Left ventricle myocardium superior (tissue), 1 donor: Measurements from ENCODE around the gene ANKLE1. TPM values are rescaled to one million over a fixed set of nuclear protein-coding genes. Genes with fewer than 3 reads are reported as not detected.

Source experiments
- ATAC-seq: fragments of 200-7000 bp; cut with Tn5 transposase; one replicate; pipeline ENCODE4 v1.9.1; 2020; ENCODE audit warnings: mild to moderate bottlenecking, moderate library complexity
- DNase-seq: peaks from one replicate; pipeline ENCODE4 v3.0.0-alpha.2; 2020
- intact Hi-C: fragments of 100-400 bp; cut with micrococcal nuclease; formaldehyde crosslinking; loops from one replicate; pipeline ENCODE4 v1.11.0; 2022
- total RNA-seq: library from RNA; stranded (reverse); fragmentation: NEBNext Ultra II Directional; extraction: Animal tissue kit (Norgen Biotek cat#: 25700); gene quantifications from one replicate; pipeline ENCODE4 v1.2.1, GENCODE V29; 2021
- donor health status: DM: no; HTN: yes; CAD: no; lungs with severe emphysema.

The ANKLE1 gene
- total RNA-seq, 1 donor from 2014 or later, result 0.12 TPM

DNA sequence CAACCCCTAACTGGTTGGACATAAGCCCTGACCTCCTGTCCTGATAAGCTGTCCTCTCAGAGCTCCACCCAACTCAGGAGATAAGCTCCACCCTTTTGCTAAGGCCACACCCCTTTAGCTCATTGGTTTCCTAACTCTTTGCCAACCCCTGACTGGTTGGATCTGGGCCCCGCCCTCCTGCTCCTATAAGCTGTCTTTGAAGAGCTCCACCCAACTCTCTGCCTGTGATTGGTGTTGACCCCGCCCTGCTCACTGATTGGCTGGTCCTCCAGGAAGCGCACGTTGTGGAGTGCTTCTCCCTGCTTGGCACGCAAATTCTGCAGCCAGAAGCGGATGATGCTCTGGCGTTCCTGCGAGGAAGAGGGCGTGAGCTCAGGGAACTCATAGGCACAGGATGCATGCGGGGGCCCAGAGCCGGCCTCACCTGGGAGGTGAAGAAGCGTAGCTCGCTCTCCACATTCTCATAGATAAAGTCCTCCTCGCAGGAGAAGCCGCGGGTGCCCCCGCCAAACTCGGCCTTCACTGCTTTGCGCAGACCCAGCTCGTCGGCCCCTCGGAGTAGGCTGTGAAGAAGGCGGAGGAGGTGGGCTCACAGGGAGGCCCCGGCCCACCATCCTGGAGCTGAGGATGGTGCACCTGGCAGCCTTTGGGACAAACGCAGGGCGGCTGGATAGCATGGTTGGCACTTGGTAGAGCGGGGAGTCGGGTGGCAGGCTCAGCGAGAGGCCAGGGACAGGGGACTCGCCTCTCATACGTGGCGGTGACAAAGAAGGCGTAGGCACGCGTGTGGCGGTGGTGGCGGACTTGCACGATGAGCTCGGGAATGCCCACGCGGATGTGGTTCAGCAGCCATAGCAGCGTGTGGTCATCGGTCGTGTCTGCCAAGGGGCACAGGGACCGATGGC lies 51.2 kb downstream of the ANKLE1 start:
- DNase-seq, result peak; percentile 41
- ATAC-seq, result no peak
- intact Hi-C loops, result no loop called here

DNA sequence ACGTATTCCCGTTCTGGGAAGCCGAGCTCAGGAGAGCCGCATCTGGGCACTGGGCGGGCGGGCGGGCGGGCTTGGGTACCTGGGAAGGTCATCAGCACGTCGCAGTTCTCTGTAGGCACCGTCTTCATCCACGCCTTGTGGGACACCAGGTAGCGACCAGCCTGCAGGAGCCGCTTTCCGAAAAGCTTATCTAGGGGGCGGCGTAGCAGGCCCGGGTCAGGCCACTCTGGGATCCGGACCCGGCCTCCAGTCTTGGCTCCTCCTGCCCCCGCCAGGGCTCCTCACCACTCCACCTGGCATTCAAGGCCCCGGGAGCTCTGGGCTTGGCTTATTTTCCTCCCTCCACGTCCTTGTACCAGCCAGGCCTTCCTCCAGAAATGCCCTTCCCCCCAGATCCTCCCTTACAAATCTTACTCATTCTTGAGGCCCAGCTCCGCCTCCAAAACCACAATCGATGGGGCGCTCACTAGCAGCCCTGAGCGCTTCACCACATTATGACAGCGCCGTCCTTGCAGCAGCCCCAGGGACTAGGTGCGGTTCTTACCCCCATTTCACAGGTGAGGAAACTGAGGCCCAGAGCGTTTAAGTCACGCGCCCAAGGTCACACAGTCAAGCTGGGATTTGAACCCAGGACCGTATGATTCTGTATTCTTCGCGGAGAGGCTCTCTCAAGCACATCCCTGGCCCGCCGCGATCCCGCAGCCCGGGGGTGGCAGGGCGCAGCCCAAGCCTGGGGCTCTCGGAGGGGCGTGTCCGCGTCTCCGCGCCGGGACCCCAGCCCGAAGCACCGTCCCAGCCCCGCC lies 52.1 kb downstream of the ANKLE1 start:
- peak; percentile 39 for DNase-seq
- no peak for ATAC-seq
- intact Hi-C loops, result no loop called here

DNA sequence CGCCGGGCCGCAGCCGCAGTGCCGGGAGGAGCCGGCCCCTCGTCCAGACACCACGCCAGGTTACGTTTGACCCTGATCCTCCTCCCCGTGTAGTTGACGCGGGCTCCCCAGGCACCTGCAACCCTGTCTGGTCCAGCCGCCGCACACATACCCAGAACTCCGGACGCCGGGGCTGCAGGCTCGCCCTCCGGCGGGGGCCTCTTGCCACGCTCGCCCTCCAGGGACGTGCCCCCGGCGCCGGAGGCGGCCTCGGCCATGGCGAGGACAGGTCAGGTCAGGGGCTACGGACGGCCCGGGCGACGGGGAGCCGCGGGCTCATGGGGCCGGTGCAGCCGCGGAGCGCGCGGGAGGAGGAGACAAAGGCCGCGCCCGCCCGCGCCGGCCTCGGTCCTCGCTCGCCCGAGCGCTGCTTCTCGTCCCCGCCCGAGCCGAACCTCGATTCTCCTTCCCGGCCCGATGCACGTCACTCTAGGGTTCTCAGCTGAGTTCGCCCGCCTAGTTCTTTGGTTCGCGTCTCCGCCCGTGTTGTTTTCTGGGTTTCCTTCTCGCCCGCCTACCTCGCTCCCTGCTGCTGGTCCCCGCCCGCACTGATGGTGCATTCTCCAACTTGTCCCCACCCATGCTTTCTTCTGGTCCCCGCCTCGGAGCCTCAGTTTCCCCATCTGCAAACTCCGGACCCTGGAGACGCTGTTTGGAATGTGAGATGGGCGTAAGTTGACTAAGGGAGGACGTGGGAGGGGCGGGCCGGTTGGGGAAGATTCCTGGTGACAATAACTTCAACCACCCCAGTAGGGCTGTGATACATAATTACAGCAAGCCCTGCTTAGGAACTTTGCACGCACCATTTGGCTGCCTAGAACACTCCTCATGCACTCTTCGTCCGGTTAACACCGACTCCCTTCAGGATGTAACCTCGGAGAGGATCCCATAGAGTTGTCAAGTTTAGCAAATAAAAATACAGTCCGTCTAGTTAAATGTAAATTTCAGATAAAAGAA lies 53.0 kb downstream of the ANKLE1 start, which contains the start of gene ANO8:
Gene ANO8 (minus strand): TSS at position 442 of the 996 bp plus-strand sequence. CDS start 185 bp downstream, at position 257.
- intact Hi-C loops, result no loop called here
- ATAC-seq, result peak; percentile 81
- DNase-seq, result peak; percentile 96

DNA sequence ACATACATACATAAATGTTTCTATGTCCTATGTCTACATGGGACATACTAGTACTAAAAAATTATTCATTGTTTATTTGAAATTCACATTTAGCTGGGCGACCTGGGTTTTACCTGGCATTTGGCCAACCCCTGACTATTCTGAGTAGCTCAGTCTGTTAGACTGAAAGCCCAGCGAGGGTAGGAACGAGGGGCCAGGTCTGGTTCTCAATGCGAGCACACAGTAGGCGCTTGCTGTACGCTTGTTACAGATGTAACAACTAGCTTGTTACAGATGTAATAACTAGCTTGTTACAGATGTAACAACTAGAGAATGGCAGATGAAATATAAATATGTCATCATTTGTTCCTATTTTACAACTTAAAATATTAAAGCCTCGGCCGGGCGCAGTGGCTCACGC lies 53.9 kb downstream of the ANKLE1 start:
- intact Hi-C loops, result no loop called here
- no peak for DNase-seq
- no peak for ATAC-seq

Other genes starting within 250 kb of the ANKLE1 start
- 6.1 TPM for gene HAUS8, start 206.4 kb upstream of the ANKLE1 start, total RNA-seq
- 38.1 TPM for gene MYO9B, start 206.1 kb upstream of the ANKLE1 start, total RNA-seq
- gene USE1, start 66.5 kb upstream of the ANKLE1 start, total RNA-seq, result 27.4 TPM
- 28.0 TPM for gene OCEL1, start 55.7 kb upstream of the ANKLE1 start, total RNA-seq
- 82.4 TPM for gene NR2F6, start 36.0 kb upstream of the ANKLE1 start, total RNA-seq
- gene USHBP1, start 17.2 kb upstream of the ANKLE1 start, total RNA-seq, result 9.3 TPM
- 82.0 TPM for gene BABAM1, start 14.5 kb upstream of the ANKLE1 start, total RNA-seq
- 14.8 TPM for gene ABHD8, start 21.5 kb downstream of the ANKLE1 start, total RNA-seq
- gene MRPL34, start 24.0 kb downstream of the ANKLE1 start, total RNA-seq, result 242 TPM
- 31.9 TPM for gene DDA1, start 27.7 kb downstream of the ANKLE1 start, total RNA-seq
- gene ANO8, start 53.0 kb downstream of the ANKLE1 start, total RNA-seq, result 11.7 TPM
- 11.5 TPM for gene GTPBP3, start 55.7 kb downstream of the ANKLE1 start, total RNA-seq
- 22.9 TPM for gene PLVAP, start 95.4 kb downstream of the ANKLE1 start, total RNA-seq
- not detected for gene CCDC194, start 112.3 kb downstream of the ANKLE1 start, total RNA-seq
- gene BST2, start 123.7 kb downstream of the ANKLE1 start, total RNA-seq, result 49.7 TPM
- gene MVB12A, start 138.1 kb downstream of the ANKLE1 start, total RNA-seq, result 18.9 TPM
- not detected for gene TMEM221, start 166.8 kb downstream of the ANKLE1 start, total RNA-seq
- not detected for gene NXNL1, start 179.0 kb downstream of the ANKLE1 start, total RNA-seq
- gene SLC27A1, start 188.6 kb downstream of the ANKLE1 start, total RNA-seq, result 68.9 TPM
- gene PGLS, start 229.7 kb downstream of the ANKLE1 start, total RNA-seq, result 19.7 TPM